Neural progenitor cell (in vitro differentiated cells): ENCODE data around the gene ATXN7L2.

Experiments used
- CTCF ChIP-seq: fragments of 200-600 bp; sonication (generic); IDR thresholded peaks from 2 replicates; pipeline ENCODE4 v1.5.1; 2017; ENCODE audit warnings: antibody characterized with exemption, mild to moderate bottlenecking
- EZH2 ChIP-seq: fragments of 200-600 bp; sonication (generic); IDR thresholded peaks from 2 replicates; pipeline ENCODE4 v1.6.1; 2017; ENCODE audit warnings: antibody characterized with exemption, mild to moderate bottlenecking, moderate library complexity
- EZH2phosphoT487 ChIP-seq: fragments of 200-600 bp; sonication (generic); IDR thresholded peaks from 2 replicates; pipeline ENCODE4 v1.6.1; 2017; ENCODE audit warnings: antibody characterized with exemption

GRCh38 chr1:109527098-109527811 is 43.5 kb downstream of the ATXN7L2 start:
- TF ChIP-seq EZH2 (no peak), CTCF (no peak), EZH2phosphoT487 (no peak)
